Panc1 (cell line): ENCODE data around the gene FBXL3. TPM values are rescaled to one million over a fixed set of nuclear protein-coding genes. Genes with fewer than 3 reads are reported as not detected.

Experiments used
- ATAC-seq: fragments of 200-7000 bp; cut with Tn5 transposase; 2 replicates; pipeline ENCODE4 v1.9.1; 2020; ENCODE audit warnings: mild to moderate bottlenecking, moderate library complexity
- BruUV-seq: library from RNA; stranded (reverse); fragments of 400-500 nt; replicated peaks from 2 replicates; lab custom pipeline; 2021; lab: Mats Ljungman, UMichigan
- CTCF ChIA-PET: fragments of 300-600 bp; sonication (Branson Sonifier 250); formaldehyde crosslinking; loops from one replicate; lab custom pipeline; 2022; ENCODE audit warnings: antibody characterized with exemption; lab: Charles Lee
- POLR2A ChIA-PET: fragments of 300-600 bp; sonication (Branson Sonifier 250); formaldehyde crosslinking; loops from one replicate; lab custom pipeline; 2022; ENCODE audit warnings: antibody characterized with exemption; lab: Charles Lee
- DNase-seq: peaks from one replicate; pipeline ENCODE4 v3.0.0-alpha.2; 2010; ENCODE audit warnings: low read depth, low spot score
- H3K27ac ChIP-seq: 2 replicates; pipeline ENCODE4 v1.5.1; 2011; ENCODE audit warnings: mild to moderate bottlenecking, low read length, inconsistent platforms
- H3K27me3 ChIP-seq: fragments of 200-500 bp; sonication (Bioruptor generic); 2 replicates; pipeline ENCODE4 v1.6.0; 2014; ENCODE audit warnings: low read length, inconsistent platforms; ENCODE audit not compliant: control insufficient read depth, insufficient read depth
- H3K36me3 ChIP-seq: fragments of 200-500 bp; sonication (Bioruptor generic); 2 replicates; pipeline ENCODE4 v1.5.1; 2014; ENCODE audit warnings: inconsistent platforms, mild to moderate bottlenecking, low read length, moderate library complexity; ENCODE audit not compliant: control insufficient read depth, insufficient read depth
- H3K4me1 ChIP-seq: 2 replicates; pipeline ENCODE4 v1.5.1; 2011; ENCODE audit warnings: inconsistent platforms, mild to moderate bottlenecking, low read length, moderate library complexity; ENCODE audit not compliant: control insufficient read depth, insufficient read depth
- H3K4me3 ChIP-seq, 2 experiments: 2 replicates each; pipeline ENCODE4 v1.5.1; 2011 to 2012; ENCODE audit warnings: low read depth in 2 of 2, low read length in 2 of 2, mild to moderate bottlenecking in 2 of 2, inconsistent platforms in 1 of 2, moderate library complexity in 1 of 2
- H3K9me3 ChIP-seq: fragments of 200-500 bp; sonication (Bioruptor generic); 2 replicates; pipeline ENCODE4 v1.5.1; 2014; ENCODE audit warnings: low read depth, mild to moderate bottlenecking, inconsistent platforms, low read length, moderate library complexity; ENCODE audit not compliant: control insufficient read depth, insufficient read depth
- POLR2AphosphoS5 ChIP-seq: IDR thresholded peaks from 2 replicates; pipeline ENCODE4 v1.6.1; 2012; ENCODE audit warnings: mild to moderate bottlenecking, low read depth, low read length, moderate library complexity
- SIN3A ChIP-seq: IDR thresholded peaks from 2 replicates; pipeline ENCODE4 v1.6.1; 2012; ENCODE audit warnings: low read depth, mild to moderate bottlenecking, low read length, moderate library complexity, borderline replicate concordance; ENCODE audit not compliant: insufficient read depth
- TCF7L2 ChIP-seq: IDR thresholded peaks from 2 replicates; pipeline ENCODE4 v1.6.1; 2011; ENCODE audit warnings: mild to moderate bottlenecking, low read depth, low read length, inconsistent platforms
- in situ Hi-C: cut with HindIII; loops from 2 replicates; pipeline ENCODE4 v1.10.0; 2016; ENCODE audit warnings: low sequenced_read_pairs, low pct_unique_long_range_greater_than_20kb
- intact Hi-C: fragments of 100-400 bp; cut with micrococcal nuclease; formaldehyde crosslinking; loops from one replicate; pipeline ENCODE4 v1.10.0; 2022; ENCODE audit not compliant: unreplicated experiment
- total RNA-seq: library from RNA; stranded (reverse); gene quantifications from one replicate; pipeline ENCODE4 v1.2.1, GENCODE V29; 2021; ENCODE audit not compliant: unreplicated experiment
- TF ChIP-seq, protein P1 (sequence below): fragments of 450-650 bp; IDR thresholded peaks from 2 replicates; pipeline ENCODE4 v1.5.1; 2017; ENCODE audit warnings: mild to moderate bottlenecking
- TF ChIP-seq, protein P2 (sequence below), 2 experiments: IDR thresholded peaks; 2 replicates each; pipeline ENCODE4 v1.6.1; 2011 to 2012; ENCODE audit warnings: low read depth in 2 of 2, control low read depth in 1 of 2, low read length in 1 of 2, mild to moderate bottlenecking in 1 of 2, moderate library complexity in 1 of 2; ENCODE audit not compliant: insufficient read depth in 1 of 2

Gene FBXL3
- total RNA-seq, 1 experiment from 2014 or later = 18.5 TPM

DNA sequence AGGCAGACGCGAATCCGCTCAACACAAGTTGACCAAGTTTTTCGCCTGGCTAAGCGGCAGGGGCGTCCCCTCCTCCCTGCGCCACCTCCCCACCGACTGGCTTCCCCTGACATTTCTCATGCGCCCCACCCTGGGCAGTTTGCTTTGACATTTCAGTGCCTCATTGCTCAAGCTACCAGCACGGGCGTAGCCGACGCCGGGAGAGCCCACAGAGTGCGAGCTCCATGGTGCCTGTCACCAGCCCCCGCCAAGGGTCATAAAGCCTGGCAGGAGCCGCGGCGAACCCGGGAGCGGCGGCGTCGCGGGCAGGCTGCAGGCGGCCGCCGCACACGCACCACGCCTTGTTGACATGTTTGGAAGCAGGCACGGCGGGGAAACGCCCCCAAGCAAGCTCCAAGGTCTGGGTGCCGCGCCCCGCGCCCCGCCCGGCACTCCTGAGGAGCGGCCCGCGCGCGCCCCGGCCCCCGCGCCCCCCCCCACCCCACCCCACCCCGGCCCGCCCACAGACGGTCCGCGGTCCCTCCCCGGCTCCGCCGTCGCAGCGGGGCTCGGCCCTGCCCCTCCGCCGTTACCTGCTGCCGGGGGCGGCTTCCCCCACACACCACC, 601 bp downstream of the FBXL3 start:
- ChIA-PET POLR2A (interaction anchor here (0.6 to 0.7 kb wide), 2 partner anchors 8 to 1330 kb away, joined by 7 to 10 read pairs; no protein-coding TSS in a partner anchor), CTCF (interaction anchor here (0.6 to 0.7 kb wide), 3 partner anchors 203 to 451 kb away, joined by 3 to 7 read pairs (median 3); no protein-coding TSS in a partner anchor)
- ATAC-seq = peak; percentile 87
- no peaks in the 10 kb centered on the region for H3K27me3 ChIP-seq
- peaks cover 8% of the 10 kb centered on the region for H3K4me1 ChIP-seq
- no peak overlapping the region for H3K27ac ChIP-seq
- in situ Hi-C loops = no loop called here
- no TSS peak for BruUV-seq
- intact Hi-C loops = no loop called here
- H3K36me3 ChIP-seq = peaks cover 2% of the 10 kb centered on the region; the same call in 1 of the 2 replicates
- H3K4me3 ChIP-seq = peak overlapping the region; percentile 77 to 83
- no peak for DNase-seq
- no peaks in the 10 kb centered on the region for H3K9me3 ChIP-seq
- TF ChIP-seq TCF7L2 (no peak), SIN3A (peak; percentile 90; the same call in 1 of the 2 replicates)

DNA sequence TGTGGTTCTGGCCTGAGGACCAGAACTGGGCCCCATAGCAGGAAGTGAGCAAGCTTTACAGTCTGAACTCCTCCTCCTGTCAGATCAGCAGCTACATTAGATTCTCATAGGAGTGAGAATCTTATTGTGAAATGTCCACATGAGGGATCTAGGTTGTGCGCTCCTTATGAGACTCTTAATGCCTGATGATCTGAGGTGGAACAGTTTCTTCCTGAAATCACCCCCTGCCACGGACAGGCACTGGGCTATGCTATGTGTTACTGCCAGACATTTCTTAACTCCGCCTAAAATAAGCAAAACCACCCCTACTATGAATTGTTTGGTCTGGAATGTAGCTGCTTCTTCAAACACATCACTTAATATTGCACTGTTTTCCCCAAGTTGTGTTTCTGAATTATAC, 4.6 kb downstream of the FBXL3 start:
- DNase-seq (no peak), ATAC-seq (no peak)
- ChIA-PET POLR2A (no interaction called here), CTCF (no interaction called here)
- Histone ChIP-seq H3K4me3 (no peak overlapping the region), H3K36me3 (peaks cover 14% of the 10 kb centered on the region; the same call in 1 of the 2 replicates), H3K27ac (no peak overlapping the region), H3K27me3 (no peaks in the 10 kb centered on the region), H3K9me3 (no peaks in the 10 kb centered on the region), H3K4me1 (peaks cover 5% of the 10 kb centered on the region)
- intact Hi-C loops (no loop called here), in situ Hi-C loops (no loop called here)
- no peak for TF ChIP-seq POLR2AphosphoS5
- TF ChIP-seq, protein P1, sequence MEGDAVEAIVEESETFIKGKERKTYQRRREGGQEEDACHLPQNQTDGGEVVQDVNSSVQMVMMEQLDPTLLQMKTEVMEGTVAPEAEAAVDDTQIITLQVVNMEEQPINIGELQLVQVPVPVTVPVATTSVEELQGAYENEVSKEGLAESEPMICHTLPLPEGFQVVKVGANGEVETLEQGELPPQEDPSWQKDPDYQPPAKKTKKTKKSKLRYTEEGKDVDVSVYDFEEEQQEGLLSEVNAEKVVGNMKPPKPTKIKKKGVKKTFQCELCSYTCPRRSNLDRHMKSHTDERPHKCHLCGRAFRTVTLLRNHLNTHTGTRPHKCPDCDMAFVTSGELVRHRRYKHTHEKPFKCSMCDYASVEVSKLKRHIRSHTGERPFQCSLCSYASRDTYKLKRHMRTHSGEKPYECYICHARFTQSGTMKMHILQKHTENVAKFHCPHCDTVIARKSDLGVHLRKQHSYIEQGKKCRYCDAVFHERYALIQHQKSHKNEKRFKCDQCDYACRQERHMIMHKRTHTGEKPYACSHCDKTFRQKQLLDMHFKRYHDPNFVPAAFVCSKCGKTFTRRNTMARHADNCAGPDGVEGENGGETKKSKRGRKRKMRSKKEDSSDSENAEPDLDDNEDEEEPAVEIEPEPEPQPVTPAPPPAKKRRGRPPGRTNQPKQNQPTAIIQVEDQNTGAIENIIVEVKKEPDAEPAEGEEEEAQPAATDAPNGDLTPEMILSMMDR = no peak
- TF ChIP-seq SIN3A = no peak
- no peak for TF ChIP-seq TCF7L2
- TF ChIP-seq, protein P2, sequence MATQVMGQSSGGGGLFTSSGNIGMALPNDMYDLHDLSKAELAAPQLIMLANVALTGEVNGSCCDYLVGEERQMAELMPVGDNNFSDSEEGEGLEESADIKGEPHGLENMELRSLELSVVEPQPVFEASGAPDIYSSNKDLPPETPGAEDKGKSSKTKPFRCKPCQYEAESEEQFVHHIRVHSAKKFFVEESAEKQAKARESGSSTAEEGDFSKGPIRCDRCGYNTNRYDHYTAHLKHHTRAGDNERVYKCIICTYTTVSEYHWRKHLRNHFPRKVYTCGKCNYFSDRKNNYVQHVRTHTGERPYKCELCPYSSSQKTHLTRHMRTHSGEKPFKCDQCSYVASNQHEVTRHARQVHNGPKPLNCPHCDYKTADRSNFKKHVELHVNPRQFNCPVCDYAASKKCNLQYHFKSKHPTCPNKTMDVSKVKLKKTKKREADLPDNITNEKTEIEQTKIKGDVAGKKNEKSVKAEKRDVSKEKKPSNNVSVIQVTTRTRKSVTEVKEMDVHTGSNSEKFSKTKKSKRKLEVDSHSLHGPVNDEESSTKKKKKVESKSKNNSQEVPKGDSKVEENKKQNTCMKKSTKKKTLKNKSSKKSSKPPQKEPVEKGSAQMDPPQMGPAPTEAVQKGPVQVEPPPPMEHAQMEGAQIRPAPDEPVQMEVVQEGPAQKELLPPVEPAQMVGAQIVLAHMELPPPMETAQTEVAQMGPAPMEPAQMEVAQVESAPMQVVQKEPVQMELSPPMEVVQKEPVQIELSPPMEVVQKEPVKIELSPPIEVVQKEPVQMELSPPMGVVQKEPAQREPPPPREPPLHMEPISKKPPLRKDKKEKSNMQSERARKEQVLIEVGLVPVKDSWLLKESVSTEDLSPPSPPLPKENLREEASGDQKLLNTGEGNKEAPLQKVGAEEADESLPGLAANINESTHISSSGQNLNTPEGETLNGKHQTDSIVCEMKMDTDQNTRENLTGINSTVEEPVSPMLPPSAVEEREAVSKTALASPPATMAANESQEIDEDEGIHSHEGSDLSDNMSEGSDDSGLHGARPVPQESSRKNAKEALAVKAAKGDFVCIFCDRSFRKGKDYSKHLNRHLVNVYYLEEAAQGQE (IDR thresholded peaks at IDR 0.05; ENCODE audit: insufficient read depth in 1 of 2, low read depth in 2 of 2, low read length in 1 of 2) = no peak
- BruUV-seq = no TSS peak

DNA sequence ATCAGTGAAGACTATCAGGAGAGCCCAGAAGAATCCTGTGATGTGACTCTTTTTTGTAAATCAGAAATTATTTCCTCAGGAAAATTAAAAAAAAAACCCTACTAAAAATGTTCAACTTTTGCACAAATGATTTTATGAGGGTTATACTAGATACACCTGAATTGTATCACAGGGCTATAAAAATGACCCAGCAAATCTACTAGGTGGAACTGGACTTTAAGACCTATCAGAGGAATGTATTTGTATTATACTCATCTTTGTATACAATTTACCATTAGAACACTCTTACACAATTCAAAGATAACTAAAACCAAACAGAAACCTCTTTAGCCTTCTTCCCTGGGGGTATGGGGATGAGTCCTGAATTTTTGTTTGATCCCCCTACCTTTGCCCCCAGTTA, 7.2 kb downstream of the FBXL3 start:
- ATAC-seq = no peak
- Histone ChIP-seq H3K27ac (no peak overlapping the region), H3K9me3 (no peaks in the 10 kb centered on the region), H3K4me1 (no peaks in the 10 kb centered on the region; the same call in 1 of the 2 replicates), H3K36me3 (peaks cover 27% of the 10 kb centered on the region), H3K27me3 (no peaks in the 10 kb centered on the region), H3K4me3 (no peak overlapping the region)
- TF ChIP-seq, protein P1 = no peak
- TF ChIP-seq TCF7L2 (no peak), POLR2AphosphoS5 (no peak), SIN3A (no peak)
- TF ChIP-seq, protein P2 (IDR thresholded peaks at IDR 0.05; ENCODE audit: insufficient read depth in 1 of 2, low read depth in 2 of 2, low read length in 1 of 2) = no peak
- no peak for DNase-seq
- CTCF ChIA-PET = no interaction called here
- intact Hi-C loops = no loop called here
- in situ Hi-C loops = no loop called here
- POLR2A ChIA-PET = no interaction called here
- no TSS peak for BruUV-seq
